SJCRH30 (cell line): ENCODE results near the gene KIAA1671. TPM values are rescaled to one million over a fixed set of nuclear protein-coding genes. Genes with fewer than 3 reads are reported as not detected.

Experiments used
- DNase-seq, 2 experiments: peaks; one replicate each; pipeline ENCODE4 v3.0.0-alpha.2; 2015 to 2020
- H3K27ac ChIP-seq: fragments of 250-450 bp; sonication (Bioruptor Pico); 2 replicates; pipeline ENCODE4 v1.5.1; 2020; ENCODE audit warnings: mild to moderate bottlenecking, moderate library complexity
- H3K27me3 ChIP-seq: fragments of 250-450 bp; sonication (Bioruptor Pico); 2 replicates; pipeline ENCODE4 v1.5.1; 2020; ENCODE audit warnings: mild to moderate bottlenecking, moderate library complexity
- H3K36me3 ChIP-seq: fragments of 250-450 bp; sonication (Bioruptor Pico); 2 replicates; pipeline ENCODE4 v1.5.1; 2020; ENCODE audit warnings: mild to moderate bottlenecking, moderate library complexity
- H3K4me1 ChIP-seq: fragments of 250-450 bp; sonication (Bioruptor Pico); 2 replicates; pipeline ENCODE4 v1.5.1; 2020; ENCODE audit warnings: mild to moderate bottlenecking, moderate library complexity
- H3K4me3 ChIP-seq: fragments of 250-450 bp; sonication (Bioruptor Pico); 2 replicates; pipeline ENCODE4 v1.5.1; 2020; ENCODE audit warnings: mild to moderate bottlenecking, moderate library complexity
- H3K9me3 ChIP-seq: fragments of 250-450 bp; sonication (Bioruptor Pico); replicated peaks from 2 replicates; pipeline ENCODE4 v1.5.1; 2020; ENCODE audit warnings: mild to moderate bottlenecking, moderate library complexity
- total RNA-seq: library from RNA; depleted of rRNA; stranded (reverse); fragments of >200 nt; shearing (Covaris generic); gene quantifications from 2 replicates; pipeline ENCODE4 v1.2.3, GENCODE V29; 2014

The KIAA1671 gene
- total RNA-seq, 1 experiment from 2014 or later, result 19.7 TPM

DNA sequence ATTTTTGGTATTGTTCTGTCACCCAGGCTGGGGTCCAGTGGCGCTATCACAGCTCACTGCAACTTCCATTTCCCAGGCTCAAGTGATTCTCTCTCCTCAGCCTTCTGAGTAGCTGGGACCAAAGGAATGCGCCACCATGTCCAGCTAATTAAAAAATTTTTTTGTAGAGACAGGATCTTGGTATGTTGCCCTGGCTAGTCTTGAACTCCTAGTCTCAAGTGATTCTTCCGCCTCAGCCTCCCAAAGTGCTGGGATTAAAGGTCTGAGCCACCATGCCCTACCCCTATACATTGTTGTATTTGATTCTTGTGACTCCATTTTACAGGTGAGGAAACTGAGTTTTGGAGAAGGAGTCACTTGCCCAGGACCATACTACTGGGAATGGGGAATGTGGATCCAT is 11.9 kb downstream of the KIAA1671 start:
- peaks cover 11% of the 10 kb centered on the region; the same call in 1 of the 2 replicates for H3K4me1 ChIP-seq
- H3K36me3 ChIP-seq, result no peaks in the 10 kb centered on the region
- H3K9me3 ChIP-seq, result no peaks in the 10 kb centered on the region
- no peak overlapping the region for H3K4me3 ChIP-seq
- DNase-seq, result no peak
- no peaks in the 10 kb centered on the region for H3K27me3 ChIP-seq
- H3K27ac ChIP-seq, result no peak overlapping the region

DNA sequence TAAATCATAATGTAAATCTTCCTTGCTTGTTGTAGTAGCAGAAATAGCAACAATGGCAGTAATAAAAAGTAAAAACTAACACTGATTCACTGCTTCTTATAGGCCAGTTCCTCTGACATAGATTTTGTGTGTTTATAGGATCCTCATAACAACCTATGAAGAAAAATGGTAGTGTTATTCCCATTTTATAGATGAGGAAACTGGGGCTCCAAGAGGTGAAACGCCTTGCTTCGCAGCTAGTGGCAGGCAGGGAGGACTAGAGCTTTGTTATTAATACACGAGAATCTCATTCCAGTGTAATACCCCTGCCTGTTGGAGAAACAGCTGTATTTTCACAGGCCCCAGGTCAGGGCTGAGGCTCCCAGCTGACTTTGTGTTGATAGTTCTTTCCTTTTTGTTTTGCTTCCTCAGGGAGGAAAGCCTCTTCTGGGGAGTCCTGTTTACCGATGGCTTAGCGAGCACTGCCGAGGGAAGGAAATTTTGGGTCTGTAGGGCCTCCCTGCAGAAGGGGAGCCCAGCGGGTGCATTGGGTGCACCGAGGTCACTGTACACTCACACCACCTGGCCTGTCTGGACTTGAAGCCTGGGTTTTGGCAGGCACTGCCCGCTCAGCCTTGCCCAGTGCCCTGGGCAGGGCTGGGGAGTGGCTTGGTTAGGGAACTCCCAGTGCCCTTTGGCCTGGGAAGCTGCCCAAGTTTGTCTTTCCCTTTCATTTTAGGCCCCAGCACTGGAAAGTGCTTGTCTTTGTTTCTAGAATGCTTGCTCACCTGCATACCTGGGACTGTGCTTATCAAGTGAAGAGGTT is 13.5 kb downstream of the KIAA1671 start:
- Histone ChIP-seq H3K4me3 (no peak overlapping the region), H3K36me3 (no peaks in the 10 kb centered on the region), H3K4me1 (peaks cover 17% of the 10 kb centered on the region; the same call in 1 of the 2 replicates), H3K27ac (no peak overlapping the region), H3K27me3 (no peaks in the 10 kb centered on the region), H3K9me3 (no peaks in the 10 kb centered on the region)
- DNase-seq, result peak; percentile 61 to 69

DNA sequence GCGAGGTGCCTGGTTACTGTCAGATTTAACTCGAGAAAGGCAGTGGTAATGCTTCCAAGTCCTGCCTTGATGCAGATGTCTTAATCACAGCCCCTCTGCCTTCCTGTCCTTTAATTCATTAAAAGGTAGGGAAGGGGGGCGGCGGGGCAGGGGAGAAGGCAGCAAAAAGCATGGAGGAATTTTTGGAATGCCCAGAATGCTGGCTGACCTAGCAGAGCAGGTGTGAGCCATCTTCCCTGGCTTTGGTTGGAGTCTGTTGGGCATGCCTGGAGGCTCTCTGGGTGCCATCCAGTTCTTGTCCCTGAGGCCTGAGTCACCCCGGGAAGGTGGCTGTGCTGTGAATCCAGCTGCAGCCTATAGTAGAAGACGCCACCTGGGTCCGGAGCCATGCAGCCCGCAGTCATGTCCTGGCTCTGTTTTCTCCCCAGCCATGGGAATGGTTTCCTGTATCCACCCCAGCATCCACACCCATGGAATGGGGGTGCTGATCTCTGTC is 15.6 kb downstream of the KIAA1671 start:
- H3K9me3 ChIP-seq, result no peaks in the 10 kb centered on the region
- DNase-seq, result peak in 1 of 2 experiments; percentile 34

GRCh38 chr22:24969560-24970301 is 17.2 kb downstream of the KIAA1671 start:
- H3K27me3 ChIP-seq, result no peaks in the 10 kb centered on the region
- peaks cover 17% of the 10 kb centered on the region; the same call in 1 of the 2 replicates for H3K4me1 ChIP-seq
- H3K27ac ChIP-seq, result no peak overlapping the region
- H3K4me3 ChIP-seq, result no peak overlapping the region
- DNase-seq, result no peak
- H3K36me3 ChIP-seq, result no peaks in the 10 kb centered on the region
- no peaks in the 10 kb centered on the region for H3K9me3 ChIP-seq

More for the DNA sequence above, 15.6 kb downstream of the KIAA1671 start:
- Histone ChIP-seq H3K27ac (no peak overlapping the region), H3K4me3 (no peak overlapping the region), H3K27me3 (no peaks in the 10 kb centered on the region), H3K4me1 (peaks cover 17% of the 10 kb centered on the region; the same call in 1 of the 2 replicates), H3K36me3 (no peaks in the 10 kb centered on the region)

DNA sequence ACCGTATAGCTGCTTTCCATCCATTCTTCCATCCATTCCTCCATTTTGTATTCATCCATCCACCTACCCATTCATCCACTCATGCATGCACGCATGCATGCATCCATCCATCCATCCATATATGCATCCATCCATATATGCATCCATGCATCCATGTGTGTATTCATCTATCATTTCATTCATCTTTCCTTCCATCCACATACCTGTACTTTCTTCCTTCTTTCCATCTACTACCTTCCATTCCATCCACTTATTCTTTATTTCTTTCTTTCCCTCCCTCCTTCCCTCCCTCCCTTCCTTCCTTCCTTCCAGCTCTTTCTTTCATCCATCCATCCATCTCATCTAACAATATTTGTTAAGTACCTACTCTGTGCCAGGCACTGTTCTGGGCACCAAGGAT is 19.9 kb downstream of the KIAA1671 start:
- Histone ChIP-seq H3K27ac (no peak overlapping the region), H3K4me3 (no peak overlapping the region), H3K36me3 (no peaks in the 10 kb centered on the region), H3K9me3 (no peaks in the 10 kb centered on the region), H3K27me3 (peaks cover 3% of the 10 kb centered on the region; the same call in 1 of the 2 replicates), H3K4me1 (peaks cover 11% of the 10 kb centered on the region; the same call in 1 of the 2 replicates)
- no peak for DNase-seq

DNA sequence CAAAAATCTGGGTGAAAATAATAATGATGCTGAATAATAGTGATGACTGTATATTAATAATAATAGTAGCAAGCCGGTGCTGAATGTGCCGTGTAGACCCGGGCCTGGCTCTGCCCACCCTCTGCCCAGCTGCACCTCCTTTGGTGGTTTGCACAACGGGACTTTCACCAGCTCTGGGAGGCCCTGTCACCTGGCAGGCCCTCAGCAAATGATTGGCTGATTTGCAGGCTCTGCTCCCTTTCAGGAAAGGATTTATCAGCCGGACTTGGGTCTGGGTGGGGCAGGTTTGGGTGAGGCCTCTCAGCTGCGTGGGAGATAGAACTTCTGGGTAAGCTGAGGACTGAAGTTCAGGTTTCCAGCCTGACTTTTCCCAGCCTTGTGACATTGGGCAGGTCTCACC is 21.4 kb downstream of the KIAA1671 start:
- H3K27ac ChIP-seq, result no peak overlapping the region
- no peak for DNase-seq
- H3K4me1 ChIP-seq, result peaks cover 6% of the 10 kb centered on the region; the same call in 1 of the 2 replicates
- peaks cover 7% of the 10 kb centered on the region for H3K27me3 ChIP-seq
- no peaks in the 10 kb centered on the region for H3K36me3 ChIP-seq
- no peak overlapping the region for H3K4me3 ChIP-seq
- no peaks in the 10 kb centered on the region for H3K9me3 ChIP-seq

DNA sequence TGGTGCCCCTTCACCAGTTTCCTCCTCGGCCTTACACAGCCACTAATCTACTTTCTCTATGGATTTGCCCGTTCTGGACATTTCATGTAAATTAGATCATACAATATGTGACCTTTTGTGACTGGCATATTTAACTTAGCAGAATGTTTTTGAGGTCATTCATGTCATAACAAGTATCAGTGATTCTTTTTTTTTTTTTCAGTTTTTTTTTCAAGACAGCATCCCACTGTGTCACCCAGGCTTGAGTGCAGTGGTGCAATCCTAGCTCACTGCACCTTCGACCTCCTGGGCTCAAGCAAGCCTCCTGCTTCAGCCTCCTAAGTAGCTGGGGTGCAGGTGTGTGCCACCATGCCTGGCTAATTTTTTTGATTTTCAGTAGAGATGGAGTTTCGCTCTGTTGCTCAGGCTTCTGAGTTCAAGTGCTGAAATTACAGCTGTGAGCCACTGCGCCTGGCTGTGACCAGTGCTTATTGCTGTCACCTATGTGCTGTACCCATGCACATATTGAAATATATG is 22.7 kb downstream of the KIAA1671 start:
- no peak for DNase-seq
- Histone ChIP-seq H3K4me1 (0 out of 2 replicates have a peak, but pooled peaks cover under 1% of the 10 kb centered on the region), H3K4me3 (no peak overlapping the region), H3K36me3 (no peaks in the 10 kb centered on the region), H3K27me3 (peaks cover 7% of the 10 kb centered on the region), H3K27ac (no peak overlapping the region), H3K9me3 (no peaks in the 10 kb centered on the region)

GRCh38 chr22:24975813-24976341 is 23.4 kb downstream of the KIAA1671 start:
- Histone ChIP-seq H3K27me3 (peaks cover 8% of the 10 kb centered on the region), H3K4me1 (no peaks in the 10 kb centered on the region), H3K27ac (no peak overlapping the region), H3K9me3 (no peaks in the 10 kb centered on the region), H3K4me3 (no peak overlapping the region), H3K36me3 (no peaks in the 10 kb centered on the region)
- DNase-seq, result no peak

DNA sequence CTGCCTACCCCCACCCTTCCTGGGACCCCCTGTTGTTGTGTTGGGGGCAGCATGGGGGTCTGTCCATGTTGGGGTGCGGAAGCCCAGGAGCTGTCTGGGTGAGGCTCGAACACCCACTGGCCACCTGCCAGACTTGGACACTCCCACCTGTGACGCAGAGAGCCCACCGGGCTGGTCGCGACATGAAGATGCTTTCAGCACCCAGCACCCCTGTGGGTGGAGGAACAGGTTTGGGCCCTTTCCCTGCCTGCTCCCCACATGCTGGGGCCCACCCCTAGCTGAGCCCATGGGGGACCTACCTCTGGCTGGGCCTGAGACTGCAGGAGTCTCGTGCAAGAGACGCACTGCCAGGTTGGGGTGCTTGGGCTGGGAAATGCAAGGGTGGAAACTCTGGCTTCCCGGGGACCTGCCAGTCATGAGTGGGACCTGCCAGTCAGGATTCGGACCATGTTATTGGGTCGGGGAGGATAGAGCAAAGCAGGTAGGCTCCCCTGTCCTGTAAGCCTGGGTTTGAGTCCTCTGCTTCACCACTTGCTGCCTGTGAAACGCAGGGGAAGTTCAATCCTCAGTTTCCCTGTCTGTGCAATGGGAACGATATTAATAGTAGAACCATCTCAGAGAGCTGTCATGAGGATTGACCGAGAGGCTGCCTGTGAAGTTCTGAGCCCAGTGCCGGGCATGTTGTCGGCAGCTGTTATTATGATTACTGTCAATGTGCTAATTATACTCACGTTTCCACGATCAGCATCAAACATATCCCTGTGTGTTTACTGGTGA is 24.1 kb downstream of the KIAA1671 start:
- Histone ChIP-seq H3K36me3 (no peaks in the 10 kb centered on the region), H3K27ac (no peak overlapping the region), H3K4me1 (no peaks in the 10 kb centered on the region), H3K27me3 (peaks cover 14% of the 10 kb centered on the region), H3K4me3 (no peak overlapping the region), H3K9me3 (no peaks in the 10 kb centered on the region)
- no peak for DNase-seq

GRCh38 chr22:24977370-24978221 is 25.1 kb downstream of the KIAA1671 start:
- DNase-seq, result peak in 1 of 2 experiments; percentile 33
- Histone ChIP-seq H3K27me3 (peaks cover 14% of the 10 kb centered on the region), H3K4me1 (no peaks in the 10 kb centered on the region), H3K27ac (no peak overlapping the region), H3K4me3 (no peak overlapping the region), H3K36me3 (no peaks in the 10 kb centered on the region), H3K9me3 (no peaks in the 10 kb centered on the region)

- no peaks in the 10 kb centered on the region for H3K4me1 ChIP-seq
- peaks cover 14% of the 10 kb centered on the region for H3K27me3 ChIP-seq
- no peak overlapping the region for H3K27ac ChIP-seq
- H3K36me3 ChIP-seq, result no peaks in the 10 kb centered on the region
- no peak for DNase-seq
- no peak overlapping the region for H3K4me3 ChIP-seq
- H3K9me3 ChIP-seq, result no peaks in the 10 kb centered on the region
These were observed 25.8 kb downstream of the KIAA1671 start for GRCh38 chr22:24978308-24978707.

DNA sequence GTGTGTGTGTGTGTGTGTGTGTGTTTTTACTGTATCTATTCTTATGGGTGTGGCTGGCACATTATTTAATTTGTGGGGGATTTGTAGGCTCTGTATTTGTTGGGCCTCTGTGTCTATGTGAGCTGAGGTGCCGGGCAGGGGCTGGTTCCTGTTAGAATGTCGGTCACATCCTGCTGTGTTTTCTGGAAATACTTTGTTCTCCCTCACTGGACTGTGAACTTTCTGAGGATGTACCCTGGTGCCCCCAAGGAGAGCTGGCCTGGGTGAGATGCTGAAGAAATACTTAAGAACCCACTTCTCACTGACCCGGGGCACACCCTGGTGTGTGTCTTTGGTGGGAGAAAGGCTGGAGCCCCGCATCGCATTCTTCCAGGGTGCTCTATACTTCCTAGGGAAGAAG is 28.6 kb downstream of the KIAA1671 start:
- H3K4me1 ChIP-seq, result no peaks in the 10 kb centered on the region
- no peak overlapping the region for H3K4me3 ChIP-seq
- H3K27me3 ChIP-seq, result peaks cover 14% of the 10 kb centered on the region
- no peaks in the 10 kb centered on the region for H3K9me3 ChIP-seq
- no peak for DNase-seq
- H3K36me3 ChIP-seq, result no peaks in the 10 kb centered on the region
- H3K27ac ChIP-seq, result no peak overlapping the region

GRCh38 chr22:24981656-24982055 is 29.1 kb downstream of the KIAA1671 start:
- no peaks in the 10 kb centered on the region for H3K36me3 ChIP-seq

More at GRCh38 chr22:24981656-24982055, 29.1 kb downstream of the KIAA1671 start:
- no peaks in the 10 kb centered on the region for H3K9me3 ChIP-seq
- no peak overlapping the region for H3K4me3 ChIP-seq
- no peaks in the 10 kb centered on the region for H3K4me1 ChIP-seq
- peaks cover 11% of the 10 kb centered on the region for H3K27me3 ChIP-seq
- no peak overlapping the region for H3K27ac ChIP-seq
- no peak for DNase-seq
